ENCODE results near the gene HDHD3.

Gene HDHD3

DNA sequence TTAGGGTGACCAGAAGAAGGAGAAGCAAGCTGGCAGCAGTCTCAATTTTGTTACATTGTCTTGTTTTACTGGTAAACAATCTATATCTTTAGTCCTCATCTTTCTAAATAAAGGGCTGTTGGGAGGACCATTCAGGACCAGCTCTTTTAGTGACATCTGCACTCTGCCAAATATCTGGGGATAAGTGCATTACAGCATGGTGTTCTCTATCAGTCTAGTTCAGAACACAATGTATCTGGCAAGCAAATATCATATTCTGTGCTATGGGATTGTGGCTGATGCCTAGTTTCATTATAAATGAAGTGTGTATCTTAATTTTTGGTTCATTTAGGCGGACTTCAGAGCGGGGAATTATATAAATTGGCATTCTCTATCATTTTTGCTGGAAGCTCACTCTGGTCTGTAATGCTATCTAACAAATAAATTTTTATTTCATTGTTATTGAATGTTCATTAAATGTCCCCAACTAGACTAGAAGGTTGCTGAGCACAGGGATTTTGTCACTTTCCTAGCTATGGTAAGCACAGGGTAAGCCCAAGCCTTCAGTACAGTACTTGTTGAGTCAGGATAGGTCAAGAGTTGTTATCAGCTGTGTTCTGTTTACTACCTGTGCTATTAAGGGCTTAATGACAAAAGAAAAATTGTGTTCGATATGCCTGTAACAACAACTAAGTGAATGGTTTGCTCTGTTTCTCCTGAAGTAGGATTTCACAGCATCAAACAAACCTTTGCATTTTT is 48.6 kb downstream of the HDHD3 start:
- no peak for DNase-seq (ENCODE audit: low read depth)

DNA sequence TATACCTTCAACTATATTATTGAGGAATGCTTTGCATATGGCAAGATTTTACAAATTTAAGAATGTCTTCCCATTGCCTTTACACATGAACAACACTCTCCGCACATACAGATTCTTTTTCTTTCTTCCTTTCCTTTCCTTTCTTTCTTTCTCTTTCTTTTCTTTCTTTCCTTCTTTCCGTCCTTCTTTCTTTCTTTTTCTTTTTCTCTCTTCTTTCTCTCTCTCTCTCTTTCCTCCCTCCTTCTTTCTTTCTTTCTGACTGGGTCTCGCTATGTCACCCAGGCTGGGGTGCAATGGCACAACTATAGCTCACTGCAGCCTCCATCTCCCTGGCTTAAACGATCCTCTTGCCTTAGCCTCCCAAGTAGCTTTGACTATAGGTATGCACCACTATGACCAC is 50.6 kb downstream of the HDHD3 start:
- DNase-seq (ENCODE audit: low read depth), result no peak

Measured in stimulated activated CD8-positive, alpha-beta memory T cell treated with anti-CD3 and anti-CD28 coated beads, Interleukin-15, amount 100 ng/mL, for 24 hours (primary cell).